ENCODE measurements around the gene FST. TPM values are rescaled to one million over a fixed set of nuclear protein-coding genes. Genes with fewer than 3 reads are reported as not detected.

Gene FST
- total and polyA plus RNA-seq, 4 donors, result 1.8 to 16.8 (median 6.8) TPM

DNA sequence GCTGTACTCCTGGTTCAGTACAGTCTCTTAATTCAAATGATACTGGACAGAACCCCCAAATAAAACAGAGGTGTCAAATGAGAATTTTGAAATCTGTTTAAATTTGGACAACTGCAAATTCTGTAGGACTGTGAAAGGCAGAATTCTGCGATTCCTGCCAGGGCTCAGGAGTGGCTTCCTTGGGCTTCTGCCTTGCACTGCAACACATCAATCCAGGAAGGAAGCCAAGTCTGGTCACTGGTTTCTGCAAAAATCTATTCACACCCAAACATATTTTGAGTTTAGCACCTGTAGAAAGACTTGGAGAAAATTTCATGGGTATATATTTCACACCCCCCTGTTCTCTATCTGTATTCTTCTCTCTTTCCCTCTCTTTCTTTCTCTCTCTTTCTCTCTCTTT, 37.5 kb upstream of the FST start:
- no peak overlapping the region for H3K4me3 ChIP-seq (ENCODE audit: low read length in 2 of 2)
- H3K27ac ChIP-seq (ENCODE audit: low read depth in 1 of 2, low read length in 2 of 2), result no peak overlapping the region
- ATAC-seq (ENCODE audit: low FRiP score) (no peak), DNase-seq (no peak)
- 94 to 96% methylated on average over 1 of the region's 1 CpG for WGBS, 2 donors
- H3K27me3 ChIP-seq (ENCODE audit: control insufficient read depth in 1 of 2, insufficient read depth in 2 of 2, low read length in 1 of 2), result no peaks in the 10 kb centered on the region
- intact Hi-C loops (cut with DNase I), result no loop called here
- H3K36me3 ChIP-seq (ENCODE audit: control insufficient read depth in 1 of 2, insufficient read depth in 2 of 2, low read length in 1 of 2), result no peaks in the 10 kb centered on the region
- H3K4me1 ChIP-seq (ENCODE audit: control insufficient read depth in 1 of 2, insufficient read depth in 2 of 2, low read length in 2 of 2), result peaks cover 0 to 4% of the 10 kb centered on the region in 2 donors
- no peaks in the 10 kb centered on the region for H3K9me3 ChIP-seq (ENCODE audit: control insufficient read depth, low read length)

DNA sequence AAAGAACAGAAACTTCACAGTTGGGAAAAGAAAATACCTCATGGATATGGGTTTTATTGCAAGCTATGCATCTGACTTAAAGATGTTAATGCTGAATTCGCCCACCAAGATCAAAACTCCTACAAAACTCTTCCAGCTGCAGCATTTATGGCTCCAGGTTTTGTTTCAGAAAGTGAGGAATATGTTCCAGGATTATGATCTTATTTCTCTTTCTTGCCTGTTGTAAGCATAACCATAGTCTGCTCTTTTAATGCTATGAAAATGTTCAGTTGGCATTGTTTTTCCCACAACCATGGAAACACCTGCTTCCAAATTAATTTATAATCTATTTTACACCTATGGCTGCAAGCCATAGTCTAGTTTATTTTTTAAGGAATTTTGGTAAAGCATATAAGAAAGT, 34.9 kb upstream of the FST start:
- H3K9me3 ChIP-seq (ENCODE audit: control insufficient read depth, low read length), result no peaks in the 10 kb centered on the region
- H3K4me3 ChIP-seq (ENCODE audit: low read length in 2 of 2), result no peak overlapping the region
- no peaks in the 10 kb centered on the region for H3K36me3 ChIP-seq (ENCODE audit: control insufficient read depth in 1 of 2, insufficient read depth in 2 of 2, low read length in 1 of 2)
- WGBS, 2 donors, result 74 to 75% methylated on average over 1 of the region's 1 CpG
- H3K4me1 ChIP-seq (ENCODE audit: control insufficient read depth in 1 of 2, insufficient read depth in 2 of 2, low read length in 2 of 2), result no peaks in the 10 kb centered on the region
- ATAC-seq (ENCODE audit: low FRiP score) (no peak), DNase-seq (no peak)
- no peaks in the 10 kb centered on the region for H3K27me3 ChIP-seq (ENCODE audit: control insufficient read depth in 1 of 2, insufficient read depth in 2 of 2, low read length in 1 of 2)
- H3K27ac ChIP-seq (ENCODE audit: low read depth in 1 of 2, low read length in 2 of 2), result no peak overlapping the region
- intact Hi-C loops (cut with DNase I), result no loop called here

DNA sequence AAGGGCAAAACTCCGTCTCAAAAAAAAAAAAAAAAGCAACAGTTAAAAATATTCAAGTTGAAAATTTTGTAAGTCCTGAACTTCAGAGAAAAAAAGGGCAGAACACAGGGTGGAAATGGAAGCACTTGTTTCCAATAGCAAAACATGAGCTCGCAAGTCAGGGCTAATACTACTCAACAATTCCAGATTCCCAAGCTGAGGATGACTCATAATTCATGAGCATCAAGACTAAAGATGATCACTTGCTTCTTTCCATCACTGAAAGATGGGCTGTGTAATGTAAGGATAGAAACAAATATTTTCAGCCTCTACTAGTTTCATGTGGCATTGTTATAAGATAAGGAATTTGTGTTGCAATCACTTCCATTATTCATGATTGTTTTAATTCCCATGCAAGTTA, 33.5 kb upstream of the FST start:
- Histone ChIP-seq H3K4me1 (ENCODE audit: control insufficient read depth in 1 of 2, insufficient read depth in 2 of 2, low read length in 2 of 2) (no peaks in the 10 kb centered on the region), H3K4me3 (ENCODE audit: low read length in 2 of 2) (no peak overlapping the region), H3K27me3 (ENCODE audit: control insufficient read depth in 1 of 2, insufficient read depth in 2 of 2, low read length in 1 of 2) (no peaks in the 10 kb centered on the region), H3K9me3 (ENCODE audit: control insufficient read depth, low read length) (no peaks in the 10 kb centered on the region), H3K36me3 (ENCODE audit: control insufficient read depth in 1 of 2, insufficient read depth in 2 of 2, low read length in 1 of 2) (no peaks in the 10 kb centered on the region), H3K27ac (ENCODE audit: low read depth in 1 of 2, low read length in 2 of 2) (no peak overlapping the region)
- 82 to 95% methylated on average over 2 of the region's 2 CpGs for WGBS, 2 donors
- DNase-seq, result no peak
- ATAC-seq (ENCODE audit: low FRiP score), result no peak
- intact Hi-C loops (cut with DNase I), result no loop called here

DNA sequence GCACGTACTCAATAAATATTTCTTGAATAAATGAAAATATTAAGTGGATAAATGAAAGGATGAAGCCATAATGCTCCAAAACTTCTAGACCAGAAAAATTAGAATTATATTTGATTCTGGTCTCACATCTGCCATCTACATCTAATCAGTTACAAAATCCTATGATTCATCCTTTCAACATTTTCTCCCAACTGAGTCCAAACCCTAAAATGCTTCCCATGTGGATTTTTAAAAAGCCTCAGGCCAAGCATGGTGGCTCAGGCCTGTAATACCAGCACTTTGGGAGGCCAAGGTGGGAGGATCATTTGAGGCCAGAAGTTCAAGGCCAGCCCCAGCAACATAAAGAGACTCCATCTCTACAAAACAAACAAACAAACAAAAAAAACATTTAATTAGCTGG, 31.6 kb upstream of the FST start:
- ATAC-seq (ENCODE audit: low FRiP score) (no peak), DNase-seq (no peak)
- 90 to 93% methylated on average over 1 of the region's 1 CpG for WGBS, 2 donors
- Histone ChIP-seq H3K27ac (ENCODE audit: low read depth in 1 of 2, low read length in 2 of 2) (no peak overlapping the region), H3K4me3 (ENCODE audit: low read length in 2 of 2) (no peak overlapping the region), H3K9me3 (ENCODE audit: control insufficient read depth, low read length) (no peaks in the 10 kb centered on the region), H3K4me1 (ENCODE audit: control insufficient read depth in 1 of 2, insufficient read depth in 2 of 2, low read length in 2 of 2) (no peaks in the 10 kb centered on the region), H3K36me3 (ENCODE audit: control insufficient read depth in 1 of 2, insufficient read depth in 2 of 2, low read length in 1 of 2) (no peaks in the 10 kb centered on the region), H3K27me3 (ENCODE audit: control insufficient read depth in 1 of 2, insufficient read depth in 2 of 2, low read length in 1 of 2) (no peaks in the 10 kb centered on the region)
- intact Hi-C loops (cut with DNase I), result no loop called here

DNA sequence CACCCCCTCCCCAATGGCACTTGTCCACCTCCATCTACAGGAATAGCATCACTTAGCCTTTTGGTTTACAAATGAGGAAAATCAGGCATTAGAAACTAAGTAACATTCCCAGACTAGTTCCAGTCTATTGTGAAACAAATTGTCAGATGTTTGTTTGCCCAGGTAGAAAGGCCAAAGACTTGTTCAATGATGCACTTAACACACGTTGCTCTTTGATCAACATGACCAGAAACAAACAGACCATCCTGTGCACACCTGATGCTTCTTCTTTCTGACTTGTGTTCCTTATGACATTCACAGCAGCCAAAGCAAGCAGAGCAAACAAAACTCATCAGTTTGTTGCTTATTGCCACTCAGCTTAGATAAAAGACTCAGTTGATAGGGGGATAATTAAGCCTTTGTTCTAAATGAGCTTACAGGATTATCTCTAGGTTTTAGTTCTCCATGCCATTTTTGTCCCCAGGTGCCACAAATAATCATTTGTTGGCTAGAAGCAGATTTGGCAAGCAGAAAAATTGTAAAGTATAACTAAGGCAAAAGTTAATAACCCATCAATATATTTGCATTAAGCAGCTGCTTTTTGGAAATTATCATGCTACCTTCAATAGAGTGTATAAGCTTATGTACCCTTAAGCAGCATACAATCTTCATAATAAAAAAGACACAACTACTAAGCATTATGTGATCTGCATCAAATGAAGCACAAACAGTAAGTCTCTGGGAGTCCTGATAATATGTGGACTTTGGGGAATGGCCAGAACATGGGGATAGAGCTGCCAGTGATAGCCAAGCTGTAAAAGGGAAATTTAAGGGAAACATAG, 26.3 kb upstream of the FST start:
- no peaks in the 10 kb centered on the region for H3K27me3 ChIP-seq (ENCODE audit: control insufficient read depth in 1 of 2, insufficient read depth in 2 of 2, low read length in 1 of 2)
- no peak overlapping the region for H3K27ac ChIP-seq (ENCODE audit: low read depth in 1 of 2, low read length in 2 of 2)
- no peaks in the 10 kb centered on the region for H3K9me3 ChIP-seq (ENCODE audit: control insufficient read depth, low read length)
- intact Hi-C loops (cut with DNase I), result no loop called here
- no peak for ATAC-seq (ENCODE audit: low FRiP score)
- WGBS, 2 donors, result 62 to 71% methylated on average over 1 of the region's 1 CpG
- no peak for DNase-seq
- no peaks in the 10 kb centered on the region for H3K36me3 ChIP-seq (ENCODE audit: control insufficient read depth in 1 of 2, insufficient read depth in 2 of 2, low read length in 1 of 2)
- no peaks in the 10 kb centered on the region for H3K4me1 ChIP-seq (ENCODE audit: control insufficient read depth in 1 of 2, insufficient read depth in 2 of 2, low read length in 2 of 2)
- H3K4me3 ChIP-seq (ENCODE audit: low read length in 2 of 2), result no peak overlapping the region

DNA sequence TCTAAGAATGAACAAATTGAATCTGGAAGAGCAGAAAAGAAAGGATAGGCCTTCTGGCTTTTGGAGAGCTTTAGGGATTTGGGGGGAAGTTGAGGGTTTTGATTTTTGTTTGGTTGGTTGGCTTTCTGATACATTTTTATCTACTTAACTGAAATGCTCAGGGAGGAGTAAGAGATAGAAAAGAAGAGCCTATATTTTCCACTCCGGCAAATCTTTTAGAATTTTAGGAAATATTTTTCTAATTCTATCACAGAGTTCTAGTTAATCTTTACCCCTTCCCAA, 25.8 kb upstream of the FST start:
- 94 to 97% methylated on average over 1 of the region's 1 CpG for WGBS, 2 donors
- Histone ChIP-seq H3K27ac (ENCODE audit: low read depth in 1 of 2, low read length in 2 of 2) (no peak overlapping the region), H3K9me3 (ENCODE audit: control insufficient read depth, low read length) (no peaks in the 10 kb centered on the region), H3K4me1 (ENCODE audit: control insufficient read depth in 1 of 2, insufficient read depth in 2 of 2, low read length in 2 of 2) (no peaks in the 10 kb centered on the region), H3K36me3 (ENCODE audit: control insufficient read depth in 1 of 2, insufficient read depth in 2 of 2, low read length in 1 of 2) (no peaks in the 10 kb centered on the region), H3K27me3 (ENCODE audit: control insufficient read depth in 1 of 2, insufficient read depth in 2 of 2, low read length in 1 of 2) (no peaks in the 10 kb centered on the region), H3K4me3 (ENCODE audit: low read length in 2 of 2) (no peak overlapping the region)
- intact Hi-C loops (cut with DNase I), result no loop called here
- ATAC-seq (ENCODE audit: low FRiP score) (no peak), DNase-seq (no peak)

DNA sequence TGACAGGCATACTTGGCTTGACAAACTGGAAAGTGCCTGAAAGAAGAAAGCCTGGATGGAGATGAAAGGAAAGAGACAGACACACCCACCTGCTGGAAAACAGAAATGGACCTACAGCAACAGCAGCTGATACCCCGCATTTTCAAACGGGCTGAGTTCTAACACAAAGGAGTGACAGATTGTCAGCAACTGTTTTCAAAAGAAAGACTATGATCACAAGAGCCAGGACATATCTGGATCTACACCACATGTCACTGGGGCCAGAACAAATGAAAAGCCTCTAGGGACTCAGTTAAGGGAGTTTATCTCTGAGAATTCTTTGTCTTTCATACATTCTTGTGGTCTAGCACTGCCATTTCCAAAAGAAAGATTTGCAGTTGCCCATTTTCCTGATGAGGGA, 24.1 kb upstream of the FST start:
- Histone ChIP-seq H3K4me1 (ENCODE audit: control insufficient read depth in 1 of 2, insufficient read depth in 2 of 2, low read length in 2 of 2) (no peaks in the 10 kb centered on the region), H3K27me3 (ENCODE audit: control insufficient read depth in 1 of 2, insufficient read depth in 2 of 2, low read length in 1 of 2) (no peaks in the 10 kb centered on the region), H3K27ac (ENCODE audit: low read depth in 1 of 2, low read length in 2 of 2) (no peak overlapping the region), H3K4me3 (ENCODE audit: low read length in 2 of 2) (no peak overlapping the region), H3K9me3 (ENCODE audit: control insufficient read depth, low read length) (no peaks in the 10 kb centered on the region), H3K36me3 (ENCODE audit: control insufficient read depth in 1 of 2, insufficient read depth in 2 of 2, low read length in 1 of 2) (no peaks in the 10 kb centered on the region)
- DNase-seq (no peak), ATAC-seq (ENCODE audit: low FRiP score) (no peak)
- intact Hi-C loops (cut with DNase I), result no loop called here
- WGBS, 2 donors, result 52 to 55% methylated on average over 2 of the region's 2 CpGs

DNA sequence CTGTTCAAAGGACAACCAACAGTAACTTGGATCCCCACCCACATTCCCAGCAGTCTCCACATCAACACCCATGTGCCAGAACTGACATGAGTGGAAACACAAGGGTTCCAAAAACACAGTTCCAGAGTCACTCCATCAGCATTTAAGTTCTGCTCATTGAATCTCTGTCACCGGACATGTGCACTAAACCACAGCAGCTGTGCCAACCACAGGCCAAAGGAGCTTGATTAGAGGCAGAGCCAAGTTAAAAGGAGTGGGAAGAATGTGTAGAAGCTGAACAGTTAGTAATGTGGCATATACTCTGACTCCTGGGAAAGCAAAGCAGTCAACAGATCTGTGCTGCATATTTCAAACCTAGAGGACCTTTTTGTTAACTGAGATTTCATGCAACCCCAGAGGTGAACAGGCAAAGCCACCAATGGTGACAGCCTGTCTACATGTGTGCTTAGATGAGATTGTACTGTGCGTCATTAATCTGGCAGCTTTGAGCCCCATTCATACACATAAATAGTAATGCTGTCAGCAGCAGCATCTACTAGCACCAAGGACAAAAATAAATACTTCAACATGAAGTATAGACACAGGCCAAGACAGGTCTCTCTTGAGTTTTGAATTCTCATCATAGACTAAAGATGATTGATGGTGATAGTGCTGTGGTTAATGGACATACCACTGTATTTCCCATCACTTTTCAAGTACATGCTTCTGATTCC, 16.4 kb upstream of the FST start:
- intact Hi-C loops (cut with DNase I), result no loop called here
- no peak for ATAC-seq (ENCODE audit: low FRiP score)
- Histone ChIP-seq H3K4me1 (ENCODE audit: control insufficient read depth in 1 of 2, insufficient read depth in 2 of 2, low read length in 2 of 2) (no peaks in the 10 kb centered on the region), H3K4me3 (ENCODE audit: low read length in 2 of 2) (no peak overlapping the region), H3K9me3 (ENCODE audit: control insufficient read depth, low read length) (no peaks in the 10 kb centered on the region), H3K27ac (ENCODE audit: low read depth in 1 of 2, low read length in 2 of 2) (no peak overlapping the region), H3K27me3 (ENCODE audit: control insufficient read depth in 1 of 2, insufficient read depth in 2 of 2, low read length in 1 of 2) (no peaks in the 10 kb centered on the region), H3K36me3 (ENCODE audit: control insufficient read depth in 1 of 2, insufficient read depth in 2 of 2, low read length in 1 of 2) (no peaks in the 10 kb centered on the region)
- 32 to 55% methylated on average over 2 of the region's 2 CpGs for WGBS, 2 donors
- no peak for DNase-seq

DNA sequence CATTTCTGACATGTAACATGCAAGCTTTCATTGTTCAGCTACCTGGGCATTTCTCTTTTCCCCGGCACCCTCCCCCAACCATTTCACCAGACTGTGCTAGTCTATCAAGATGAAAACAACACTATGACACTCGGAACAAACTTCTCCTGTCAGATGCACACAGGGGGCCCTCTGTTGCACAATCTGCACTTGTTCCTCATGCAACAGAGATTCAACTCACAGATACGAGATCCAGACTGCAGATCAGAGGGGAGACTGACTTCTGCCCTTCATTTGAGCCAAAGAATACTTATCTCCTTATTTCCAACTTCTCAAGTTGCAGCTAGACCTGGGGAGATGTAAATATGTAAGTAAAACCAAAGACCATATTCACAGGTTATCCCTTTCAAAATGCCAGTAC, 15.7 kb upstream of the FST start:
- WGBS, 2 donors, result 41 to 61% methylated on average over 3 of the region's 3 CpGs
- Histone ChIP-seq H3K36me3 (ENCODE audit: control insufficient read depth in 1 of 2, insufficient read depth in 2 of 2, low read length in 1 of 2) (no peaks in the 10 kb centered on the region), H3K4me3 (ENCODE audit: low read length in 2 of 2) (no peak overlapping the region), H3K27ac (ENCODE audit: low read depth in 1 of 2, low read length in 2 of 2) (no peak overlapping the region), H3K4me1 (ENCODE audit: control insufficient read depth in 1 of 2, insufficient read depth in 2 of 2, low read length in 2 of 2) (no peaks in the 10 kb centered on the region), H3K27me3 (ENCODE audit: control insufficient read depth in 1 of 2, insufficient read depth in 2 of 2, low read length in 1 of 2) (no peaks in the 10 kb centered on the region), H3K9me3 (ENCODE audit: control insufficient read depth, low read length) (no peaks in the 10 kb centered on the region)
- intact Hi-C loops (cut with DNase I), result no loop called here
- ATAC-seq (ENCODE audit: low FRiP score) (no peak), DNase-seq (no peak)

Measured in aorta (tissue), 5 donors.